WERI-Rb-1 (cell line): ENCODE data around the gene TSPAN15.
"Not testable (repeated sequence)": the region's sequence is repeated elsewhere in the genome, so short reads cannot be mapped to it uniquely, and the experiment has no call there.

ENCODE experiments used
- DNase-seq: peaks from one replicate; pipeline ENCODE4 v3.0.0-alpha.2; 2020
- H3K27ac ChIP-seq: fragments of 250-450 bp; sonication (Bioruptor Pico); 2 replicates; pipeline ENCODE4 v1.5.1; 2020; ENCODE audit warnings: mild to moderate bottlenecking, moderate library complexity
- H3K27me3 ChIP-seq: fragments of 250-450 bp; sonication (Bioruptor Pico); 2 replicates; pipeline ENCODE4 v1.5.1; 2021; ENCODE audit warnings: mild to moderate bottlenecking, low read depth, moderate library complexity; ENCODE audit not compliant: insufficient read depth, severe bottlenecking
- H3K36me3 ChIP-seq: fragments of 250-450 bp; sonication (Bioruptor Pico); 2 replicates; pipeline ENCODE4 v1.5.1; 2020; ENCODE audit warnings: mild to moderate bottlenecking, moderate library complexity
- H3K4me3 ChIP-seq: 2 replicates; pipeline ENCODE4 v1.5.1; 2011; ENCODE audit warnings: low read depth, mild to moderate bottlenecking, control low read depth, low read length
- H3K9me3 ChIP-seq: fragments of 250-450 bp; sonication (Bioruptor Pico); 2 replicates; pipeline ENCODE4 v1.5.1; 2021; ENCODE audit warnings: mild to moderate bottlenecking, moderate library complexity; ENCODE audit not compliant: severe bottlenecking
- CTCF ChIP-seq: IDR thresholded peaks from 2 replicates; pipeline ENCODE4 v1.5.1; 2011; ENCODE audit warnings: low read depth, mild to moderate bottlenecking, control low read depth, inconsistent platforms, low read length

Gene TSPAN15

GRCh38 chr10:69443354-69443753 is 7.9 kb upstream of the TSPAN15 start:
- Histone ChIP-seq H3K27ac (no peak overlapping the region), H3K9me3 (no peaks in the 10 kb centered on the region), H3K36me3 (no peaks in the 10 kb centered on the region), H3K27me3 (no peaks in the 10 kb centered on the region), H3K4me3 (no peak overlapping the region)
- TF ChIP-seq CTCF: no peak
- DNase-seq: no peak

- H3K4me3 ChIP-seq: no peak overlapping the region
- no peak overlapping the region for H3K27ac ChIP-seq
- no peaks in the 10 kb centered on the region for H3K9me3 ChIP-seq
- no peaks in the 10 kb centered on the region for H3K27me3 ChIP-seq
- DNase-seq: no peak
- no peak for TF ChIP-seq CTCF
- no peaks in the 10 kb centered on the region for H3K36me3 ChIP-seq
Observed at GRCh38 chr10:69445041-69445440, 6.2 kb upstream of the TSPAN15 start.

GRCh38 chr10:69446229-69446628 is 5.0 kb upstream of the TSPAN15 start:
- Histone ChIP-seq H3K4me3 (no peak overlapping the region), H3K27me3 (no peaks in the 10 kb centered on the region), H3K36me3 (no peaks in the 10 kb centered on the region), H3K27ac (no peak overlapping the region), H3K9me3 (no peaks in the 10 kb centered on the region)
- no peak for TF ChIP-seq CTCF
- DNase-seq: no peak

- H3K27me3 ChIP-seq: no peaks in the 10 kb centered on the region
- no peak overlapping the region for H3K27ac ChIP-seq
- DNase-seq: no peak
- TF ChIP-seq CTCF: no peak
- no peaks in the 10 kb centered on the region for H3K9me3 ChIP-seq
- no peak overlapping the region for H3K4me3 ChIP-seq
- no peaks in the 10 kb centered on the region for H3K36me3 ChIP-seq
Observed at GRCh38 chr10:69446650-69447151, 4.6 kb upstream of the TSPAN15 start.

GRCh38 chr10:69449841-69450240 is 1.4 kb upstream of the TSPAN15 start:
- peak overlapping the region; percentile 39 for H3K27ac ChIP-seq

GRCh38 chr10:69450395-69450794 is 870 bp upstream of the TSPAN15 start:
- not testable (repeated sequence) for H3K9me3 ChIP-seq, H3K36me3 ChIP-seq, H3K27me3 ChIP-seq, DNase-seq, H3K4me3 ChIP-seq
- peak overlapping the region; percentile 39 for H3K27ac ChIP-seq

More at GRCh38 chr10:69449841-69450240, 1.4 kb upstream of the TSPAN15 start:
- no peaks in the 10 kb centered on the region for H3K9me3 ChIP-seq
- no peak overlapping the region for H3K4me3 ChIP-seq
- TF ChIP-seq CTCF: peak; percentile 76
- peak; percentile 91 for DNase-seq
- H3K27me3 ChIP-seq: no peaks in the 10 kb centered on the region
- no peaks in the 10 kb centered on the region for H3K36me3 ChIP-seq
